NCI-H748 (cell line): ENCODE results near the gene CD226.
"Not testable (repeated sequence)": the region's sequence is repeated elsewhere in the genome, so short reads cannot be mapped to it uniquely, and the experiment has no call there.

Experiments
- DNase-seq: peaks from one replicate; lab custom pipeline; 2025; ENCODE audit not compliant: unreplicated experiment; lab: John Stamatoyannopoulos, UW

CD226 gene

DNA sequence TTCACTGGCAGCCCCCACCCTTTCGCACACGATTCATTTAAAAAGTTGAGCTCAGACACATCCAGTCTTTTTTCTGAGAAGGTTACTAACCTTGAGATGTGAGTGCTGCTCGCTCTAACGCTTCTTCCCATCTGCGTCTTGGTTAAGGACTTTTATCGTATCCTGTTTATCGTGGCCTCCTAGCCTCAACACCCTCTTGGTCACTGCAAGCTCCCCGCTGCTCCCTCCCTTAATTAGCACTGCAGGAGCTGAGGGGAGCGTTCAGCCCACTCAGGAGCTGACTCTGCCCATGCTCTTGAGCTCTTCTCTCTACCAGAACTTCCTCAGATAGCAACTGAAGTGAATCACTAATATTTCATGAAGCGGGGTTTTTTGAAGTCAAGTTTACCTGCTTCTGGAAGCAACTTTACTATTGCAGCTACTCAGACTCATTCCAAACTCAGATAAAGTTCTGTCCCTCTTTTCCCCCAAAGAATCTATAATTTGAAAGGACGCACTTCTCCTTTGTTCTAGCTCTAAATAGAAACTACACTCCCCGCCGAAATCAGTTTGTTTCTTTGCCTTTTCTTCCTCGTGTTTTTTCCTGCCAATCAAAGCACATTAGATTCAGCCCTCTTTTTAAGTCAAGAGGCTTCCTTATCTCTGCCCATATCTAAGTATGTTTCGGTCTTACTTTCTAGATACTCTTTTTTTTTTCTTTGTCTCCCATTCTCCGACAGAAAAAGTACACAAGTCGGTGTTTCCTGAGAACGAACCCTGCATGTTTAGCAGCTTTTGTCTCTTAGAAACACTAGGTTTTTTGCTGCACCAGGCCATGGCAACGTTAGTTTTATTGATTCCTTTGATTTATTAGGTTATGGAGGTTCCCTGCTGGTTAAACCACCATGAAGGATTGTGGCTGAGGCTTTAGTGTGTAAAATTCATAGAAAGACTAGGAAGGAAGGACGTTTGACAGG is 9.3 kb upstream of the CD226 start:
- DNase-seq, result no peak

DNA sequence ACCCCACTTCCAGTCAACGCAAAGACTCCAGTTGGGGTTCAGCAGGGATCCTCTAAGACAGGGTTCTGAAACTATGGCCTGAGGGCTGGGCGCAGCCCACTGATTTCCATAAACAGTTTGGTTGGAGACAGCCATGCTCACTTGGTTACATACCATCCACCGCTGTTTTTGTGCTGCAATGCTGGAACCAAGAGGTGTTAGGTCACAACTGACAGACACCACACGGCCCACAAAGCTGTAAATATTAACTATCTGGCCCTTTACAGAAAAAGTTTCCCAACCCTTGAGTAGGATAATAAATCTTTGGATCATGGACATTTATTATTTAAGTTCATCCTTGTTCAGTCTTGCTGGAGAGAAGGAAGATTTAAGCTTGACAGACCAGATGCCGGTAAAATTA is 8.4 kb upstream of the CD226 start:
- DNase-seq, result no peak

DNA sequence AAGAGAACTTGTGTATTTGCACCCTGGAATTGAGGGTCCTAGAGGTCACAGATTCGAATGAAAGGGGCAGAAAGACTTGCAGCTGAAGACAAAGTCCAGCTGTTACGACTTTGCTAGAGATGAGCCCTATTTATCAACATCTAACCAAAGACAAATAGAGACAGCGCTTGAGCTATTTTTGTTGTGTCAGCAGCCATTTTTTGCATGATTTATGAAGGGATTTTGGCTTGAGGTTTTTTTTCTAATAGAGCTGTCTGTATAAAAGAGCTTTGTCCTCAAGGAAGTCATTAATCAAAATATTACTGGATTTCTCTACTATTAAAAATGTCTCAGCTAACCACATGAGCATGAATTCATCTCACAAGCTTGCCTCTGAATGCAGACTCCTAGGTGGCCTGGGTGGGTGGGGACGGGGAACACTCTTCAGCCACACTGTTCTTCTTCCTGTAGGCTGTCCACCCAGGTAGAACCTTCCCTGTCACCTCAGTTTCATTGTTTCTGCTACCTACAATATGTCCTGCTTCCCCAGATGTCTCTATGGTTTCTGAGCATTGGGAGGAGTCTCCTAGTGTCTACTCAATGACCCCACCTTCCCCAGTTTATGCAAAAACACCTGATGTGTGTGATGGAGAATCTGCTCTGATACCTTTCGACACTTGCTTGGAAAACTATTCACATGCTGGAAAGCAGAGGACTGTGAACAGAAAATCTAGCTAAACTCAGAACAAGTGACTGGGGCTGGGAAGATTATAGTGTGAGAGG is 7.2 kb upstream of the CD226 start:
- DNase-seq, result no peak

GRCh38 chr18:69953191-69953590 is 5.5 kb upstream of the CD226 start:
- DNase-seq, result no peak

- no peak for DNase-seq
Measured at GRCh38 chr18:69951182-69951581, 3.5 kb upstream of the CD226 start.

- DNase-seq, result no peak
Measured at GRCh38 chr18:69949538-69949936, 1.9 kb upstream of the CD226 start.

- DNase-seq, result no peak
Measured at GRCh38 chr18:69948919-69949537, 1.4 kb upstream of the CD226 start.

DNA sequence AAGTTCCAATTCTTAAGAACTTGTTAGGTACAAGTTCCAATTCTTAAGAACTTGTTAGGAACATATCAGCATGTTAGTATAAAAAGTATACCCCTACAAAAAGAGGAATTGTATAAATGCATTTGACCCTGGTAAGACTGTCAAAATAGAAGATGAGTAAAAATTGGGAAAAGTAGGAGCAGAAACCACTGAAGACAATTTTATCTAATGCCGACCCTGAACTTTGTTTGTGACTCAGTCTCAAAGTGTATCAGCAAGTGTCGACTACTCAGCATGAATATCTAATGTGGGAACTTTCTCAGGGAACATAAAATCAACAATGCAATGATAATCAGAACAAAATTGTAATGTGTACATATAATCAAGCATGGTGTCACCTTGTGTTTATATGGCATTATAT is 583 bp upstream of the CD226 start:
- DNase-seq, result no peak

DNA sequence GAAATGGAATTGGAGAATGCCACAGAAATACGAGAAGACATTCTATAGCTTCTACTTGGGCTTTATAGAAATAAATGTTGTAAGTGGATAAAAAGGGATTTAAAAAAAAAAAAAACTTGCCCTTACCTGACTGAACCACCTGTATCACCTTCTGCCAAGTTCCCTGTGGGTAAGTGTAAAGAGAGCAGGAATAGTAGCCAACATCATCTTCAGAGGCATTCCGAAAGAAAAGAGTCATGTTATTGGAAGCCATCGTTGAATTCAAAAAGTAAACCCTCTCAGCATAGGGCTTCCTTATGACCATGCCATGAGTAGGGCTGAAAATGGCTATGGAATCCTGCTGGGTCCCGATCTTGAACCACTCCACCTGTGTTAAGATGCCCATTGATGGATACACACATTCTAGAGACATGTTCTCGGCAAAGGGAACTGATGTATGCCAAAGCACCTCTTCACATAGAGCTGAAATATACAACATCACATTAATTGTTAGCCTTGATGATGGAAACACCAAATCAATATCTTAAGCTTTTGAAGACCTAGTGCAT is 991 bp downstream of the CD226 start:
- DNase-seq, result no peak

GRCh38 chr18:69945220-69946114 is 2.2 kb downstream of the CD226 start:
- no peak for DNase-seq

GRCh38 chr18:69944436-69944835 is 3.2 kb downstream of the CD226 start:
- no peak for DNase-seq

DNA sequence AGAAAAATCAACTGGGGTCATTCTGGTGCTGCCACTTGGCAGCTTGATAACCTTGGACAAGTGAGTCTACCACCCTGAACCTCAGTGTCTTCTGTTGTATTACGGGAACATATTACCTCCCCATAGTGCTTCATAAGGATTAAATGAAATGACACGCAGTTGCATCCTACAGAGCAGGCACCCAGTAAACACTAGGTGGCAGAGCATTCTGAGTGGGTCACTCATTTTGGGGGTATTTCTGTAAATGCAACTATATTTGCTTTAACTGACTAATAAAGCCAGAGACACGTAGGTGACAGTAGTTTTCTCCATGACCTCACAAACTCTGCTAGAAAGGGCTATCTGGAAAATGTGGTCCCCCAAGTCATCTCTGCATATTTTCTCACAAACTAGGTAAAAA is 4.7 kb downstream of the CD226 start:
- DNase-seq, result no peak

- no peak for DNase-seq
Measured at GRCh38 chr18:69941183-69941582, 6.5 kb downstream of the CD226 start.

DNA sequence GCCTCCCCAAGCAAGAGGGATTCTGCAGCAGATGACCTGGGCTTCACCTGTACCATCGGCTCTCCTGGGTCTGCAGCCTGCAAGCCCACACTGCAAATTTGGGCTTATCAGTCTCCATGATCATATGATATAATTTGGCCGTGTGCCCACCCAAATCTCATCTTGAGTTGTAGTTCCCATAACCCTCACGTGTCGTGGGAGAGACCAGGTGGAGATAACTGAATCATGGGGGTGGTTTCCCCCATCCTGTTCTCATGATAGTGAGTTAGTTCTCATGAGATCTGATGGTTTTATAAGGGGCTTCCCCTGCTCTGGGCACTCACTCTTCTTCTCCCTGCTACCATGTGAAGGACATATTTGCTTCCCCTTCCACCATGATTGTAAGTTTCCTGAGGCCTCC is 7.9 kb downstream of the CD226 start:
- DNase-seq, result not testable (repeated sequence)

DNA sequence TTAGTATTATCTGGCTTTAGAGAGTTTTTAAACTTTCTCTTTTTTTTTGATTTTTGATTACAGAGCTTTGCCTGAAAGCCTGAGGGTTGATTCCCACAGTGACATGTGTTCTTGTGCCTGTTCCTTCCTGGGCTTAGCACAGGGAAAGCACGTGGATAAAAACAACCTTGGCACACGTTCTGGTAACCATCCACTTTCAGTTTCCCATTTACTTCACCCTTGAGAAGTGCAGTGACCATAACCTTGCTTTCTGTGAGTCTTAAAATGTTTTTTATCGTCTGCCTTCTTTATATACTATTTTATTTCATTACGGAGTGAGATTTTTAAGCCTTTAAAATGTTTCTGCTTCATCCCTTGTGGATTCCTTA is 11.5 kb downstream of the CD226 start:
- no peak for DNase-seq

GRCh38 chr18:69935319-69936190 is 12.1 kb downstream of the CD226 start:
- DNase-seq, result no peak

DNA sequence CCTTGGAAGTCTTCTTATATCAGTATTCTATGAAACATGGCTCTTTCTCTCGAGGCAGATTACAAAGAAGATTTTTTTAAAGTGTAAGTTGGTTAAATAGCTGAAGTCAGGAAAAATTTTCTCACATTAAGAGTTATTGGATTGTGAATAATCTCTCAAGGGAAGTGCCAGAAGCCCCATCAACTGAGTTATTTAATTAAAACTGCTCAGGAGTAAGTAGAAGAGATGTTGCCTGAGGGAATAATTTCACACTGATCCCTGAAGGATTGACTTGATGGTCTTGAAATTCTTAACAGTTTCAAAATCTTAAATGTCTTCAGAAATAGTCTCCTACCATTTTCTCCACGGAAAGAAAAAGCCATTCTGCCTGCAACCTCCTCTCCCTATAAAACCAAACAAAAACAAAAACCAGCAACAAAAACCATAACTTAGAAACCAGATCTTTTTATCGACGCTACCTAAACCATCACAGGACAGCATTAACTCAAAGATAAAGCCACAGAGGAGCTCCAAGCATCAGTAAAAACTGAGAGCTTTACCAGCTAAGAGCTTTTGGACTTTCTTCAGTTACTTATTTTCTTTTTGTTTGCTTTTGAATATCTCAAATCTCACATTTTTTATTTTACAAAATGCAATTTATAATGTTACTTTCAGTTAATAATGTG is 12.9 kb downstream of the CD226 start:
- no peak for DNase-seq

- DNase-seq, result no peak
Measured at GRCh38 chr18:69929041-69929774, 18.5 kb downstream of the CD226 start.
